GM12878 (cell line): ENCODE measurements around the gene TEKT5.

Experiments used
- CEBPB ChIP-seq, 2 experiments: fragments of 150-350 bp in 1 of 2; IDR thresholded peaks; 2 replicates each; pipeline ENCODE4 v1.6.1; 2012 to 2014; ENCODE audit warnings: low read depth in 2 of 2, low read length in 2 of 2, borderline replicate concordance in 1 of 2, inconsistent platforms in 1 of 2
- FOXM1 ChIP-seq: IDR thresholded peaks from 2 replicates; pipeline ENCODE4 v1.6.1; 2012; ENCODE audit warnings: low read depth, mild to moderate bottlenecking, inconsistent platforms, low read length, moderate library complexity
- HCFC1 ChIP-seq: fragments of 150-350 bp; IDR thresholded peaks from 2 replicates; pipeline ENCODE4 v1.6.1; 2014; ENCODE audit warnings: low read length
- MAX ChIP-seq: IDR thresholded peaks from 2 replicates; pipeline ENCODE4 v1.6.1; 2012; ENCODE audit warnings: low read depth, low read length, improper control_type of control experiment
- NRF1 ChIP-seq: conservative IDR thresholded peaks from 2 replicates; pipeline ENCODE4 v1.6.1; 2011; ENCODE audit warnings: mild to moderate bottlenecking, low read depth, low read length, improper control_type of control experiment
- RBBP5 ChIP-seq: fragments of 200-600 bp; sonication (generic); conservative IDR thresholded peaks from 2 replicates; pipeline ENCODE4 v1.6.1; 2016
- REST ChIP-seq: IDR thresholded peaks from 2 replicates; pipeline ENCODE4 v1.6.1; 2012; ENCODE audit warnings: mild to moderate bottlenecking, low read depth, low read length
- SIN3A ChIP-seq: IDR thresholded peaks from 2 replicates; pipeline ENCODE4 v1.6.1; 2012; ENCODE audit warnings: low read depth, low read length, improper control_type of control experiment
- SMAD1 ChIP-seq: fragments of 450-650 bp; IDR thresholded peaks from 2 replicates; pipeline ENCODE4 v1.6.1; 2018; ENCODE audit warnings: mild to moderate bottlenecking, low read depth; ENCODE audit not compliant: partially characterized antibody
- TCF7 ChIP-seq: IDR thresholded peaks from 2 replicates; pipeline ENCODE4 v1.6.1; 2014; ENCODE audit warnings: antibody characterized with exemption, borderline replicate concordance
- ZBTB33 ChIP-seq: fragments of 450-650 bp; IDR thresholded peaks from 2 replicates; pipeline ENCODE4 v1.6.1; 2017; ENCODE audit warnings: mild to moderate bottlenecking
- ZNF384 ChIP-seq: IDR thresholded peaks from 2 replicates; pipeline ENCODE4 v1.6.1; 2012; ENCODE audit warnings: low read depth, mild to moderate bottlenecking, low read length, improper control_type of control experiment, borderline replicate concordance
- ZSCAN29 ChIP-seq: fragments of 450-650 bp; IDR thresholded peaks from 2 replicates; pipeline ENCODE4 v1.6.1; 2017; ENCODE audit warnings: mild to moderate bottlenecking, moderate library complexity
- TF ChIP-seq, protein P1 (sequence below), 3 experiments: IDR thresholded peaks in 2 of 3; conservative IDR thresholded peaks in 1 of 3; 2 replicates each; pipeline ENCODE4 v1.5.1; 2011; ENCODE audit warnings: low read depth in 3 of 3, low read length in 3 of 3, mild to moderate bottlenecking in 3 of 3, control low read depth in 2 of 3, moderate library complexity in 2 of 3, inconsistent platforms in 1 of 3, mixed read lengths in 1 of 3; ENCODE audit not compliant: control insufficient read depth in 2 of 3, insufficient read depth in 1 of 3; ENCODE audit errors: extremely low read depth in 1 of 3

- TF ChIP-seq ZNF384 (no peak), ZBTB33 (no peak), ZSCAN29 (no peak), NRF1 (no peak), SIN3A (no peak), HCFC1 (no peak), RBBP5 (no peak), REST (no peak), TCF7 (no peak), SMAD1 (no peak), FOXM1 (no peak), MAX (no peak), CEBPB (IDR thresholded peaks at IDR 0.05; ENCODE audit: borderline replicate concordance in 1 of 2, low read depth in 2 of 2, low read length in 2 of 2) (no peak)
- TF ChIP-seq, protein P1, sequence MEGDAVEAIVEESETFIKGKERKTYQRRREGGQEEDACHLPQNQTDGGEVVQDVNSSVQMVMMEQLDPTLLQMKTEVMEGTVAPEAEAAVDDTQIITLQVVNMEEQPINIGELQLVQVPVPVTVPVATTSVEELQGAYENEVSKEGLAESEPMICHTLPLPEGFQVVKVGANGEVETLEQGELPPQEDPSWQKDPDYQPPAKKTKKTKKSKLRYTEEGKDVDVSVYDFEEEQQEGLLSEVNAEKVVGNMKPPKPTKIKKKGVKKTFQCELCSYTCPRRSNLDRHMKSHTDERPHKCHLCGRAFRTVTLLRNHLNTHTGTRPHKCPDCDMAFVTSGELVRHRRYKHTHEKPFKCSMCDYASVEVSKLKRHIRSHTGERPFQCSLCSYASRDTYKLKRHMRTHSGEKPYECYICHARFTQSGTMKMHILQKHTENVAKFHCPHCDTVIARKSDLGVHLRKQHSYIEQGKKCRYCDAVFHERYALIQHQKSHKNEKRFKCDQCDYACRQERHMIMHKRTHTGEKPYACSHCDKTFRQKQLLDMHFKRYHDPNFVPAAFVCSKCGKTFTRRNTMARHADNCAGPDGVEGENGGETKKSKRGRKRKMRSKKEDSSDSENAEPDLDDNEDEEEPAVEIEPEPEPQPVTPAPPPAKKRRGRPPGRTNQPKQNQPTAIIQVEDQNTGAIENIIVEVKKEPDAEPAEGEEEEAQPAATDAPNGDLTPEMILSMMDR (IDR thresholded peaks at IDR 0.05 in 2 of 3, conservative IDR thresholded peaks at IDR 0.05 in 1 of 3; ENCODE audit: control insufficient read depth in 2 of 3, extremely low read depth in 1 of 3, insufficient read depth in 1 of 3, low read depth in 3 of 3, low read length in 3 of 3) = no peak
Measured at GRCh38 chr16:10580883-10581247, 113.9 kb downstream of the TEKT5 start.
